SK-N-SH (cell line): ENCODE measurements around the gene FAM20A. TPM values are rescaled to one million over a fixed set of nuclear protein-coding genes. Genes with fewer than 3 reads are reported as not detected.
A peak's percentile ranks its signal among the peaks of the same experiment; 100 is the strongest.

Experiments
- CTCF ChIA-PET: fragments of 300-600, 350-600 bp; formaldehyde crosslinking; extraction: SDS; loops from one replicate; lab custom pipeline; 2021; lab: Yijun Ruan, JAX
- POLR2A ChIA-PET: fragments of 350-600 bp; sonication (Branson Sonifier 250); formaldehyde crosslinking; extraction: SDS; loops from one replicate; lab custom pipeline; 2020; ENCODE audit warnings: antibody characterized with exemption, inconsistent platforms; lab: Yijun Ruan, JAX
- DNase-seq: peaks from one replicate; pipeline ENCODE4 v3.0.0; 2012
- H2AFZ ChIP-seq: fragments of 200-600 bp; sonication (generic); 2 replicates; pipeline ENCODE4 v1.8.1; 2016; ENCODE audit warnings: antibody characterized with exemption, mild to moderate bottlenecking, low read depth
- H3F3A ChIP-seq: fragments of 200-600 bp; sonication (generic); replicated peaks from 2 replicates; pipeline ENCODE3; 2016; ENCODE audit warnings: antibody characterized with exemption, mild to moderate bottlenecking; ENCODE audit not compliant: insufficient read depth
- H3K27ac ChIP-seq, 2 experiments: fragments of 200-500 bp in 1 of 2; fragments of 200-600 bp in 1 of 2; sonication (Bioruptor generic) in 1 of 2; sonication (generic), shearing (Covaris generic) in 1 of 2; 2 replicates each; pipeline versions ENCODE4 v1.5.1 to v1.6.1; 2014 to 2016; ENCODE audit warnings: low read depth in 2 of 2, inconsistent platforms in 1 of 2, low read length in 1 of 2, mild to moderate bottlenecking in 1 of 2, mixed read lengths in 1 of 2
- H3K27me3 ChIP-seq: fragments of 200-600 bp; sonication (generic), shearing (Covaris generic); 2 replicates; pipeline ENCODE4 v1.6.1; 2016; ENCODE audit warnings: mixed run types; ENCODE audit not compliant: insufficient read depth
- H3K36me3 ChIP-seq, 2 experiments: fragments of 200-500 bp in 1 of 2; fragments of 200-600 bp in 1 of 2; sonication (Bioruptor generic) in 1 of 2; sonication (generic) in 1 of 2; replicated peaks in 1 of 2; 2 replicates each; pipeline versions ENCODE3 to v1.5.1; 2014 to 2016; ENCODE audit warnings: low read length in 1 of 2, mild to moderate bottlenecking in 1 of 2; ENCODE audit not compliant: insufficient read depth in 2 of 2, control insufficient read depth in 1 of 2
- H3K4me1 ChIP-seq, 2 experiments: fragments of 200-500 bp in 1 of 2; fragments of 200-600 bp in 1 of 2; sonication (Bioruptor generic) in 1 of 2; sonication (generic), shearing (Covaris generic) in 1 of 2; 2 replicates each; pipeline versions ENCODE4 v1.5.1 to v1.6.1; 2014 to 2016; ENCODE audit warnings: low read depth in 1 of 2, low read length in 1 of 2, mixed run types in 1 of 2; ENCODE audit not compliant: insufficient read depth in 2 of 2, control insufficient read depth in 1 of 2
- H3K4me2 ChIP-seq: fragments of 200-600 bp; sonication (generic), shearing (Covaris generic); 2 replicates; pipeline ENCODE4 v1.6.1; 2017; ENCODE audit warnings: mixed run types
- H3K4me3 ChIP-seq, 2 experiments: fragments of 200-500 bp in 1 of 2; fragments of 200-600 bp in 1 of 2; sonication (Bioruptor generic) in 1 of 2; sonication (generic), shearing (Covaris generic) in 1 of 2; 2 replicates each; pipeline versions ENCODE4 v1.5.1 to v1.8.1; 2014 to 2016; ENCODE audit warnings: low read depth in 2 of 2, inconsistent platforms in 1 of 2, low read length in 1 of 2, mild to moderate bottlenecking in 1 of 2, mixed read lengths in 1 of 2, moderate library complexity in 1 of 2
- H3K79me2 ChIP-seq: fragments of 200-600 bp; sonication (generic); 2 replicates; pipeline ENCODE4 v1.8.1; 2017; ENCODE audit warnings: mild to moderate bottlenecking; ENCODE audit not compliant: insufficient read depth
- H3K9ac ChIP-seq: fragments of 200-600 bp; sonication (generic); 2 replicates; pipeline ENCODE4 v1.6.1; 2017; ENCODE audit warnings: mixed run types
- H3K9me2 ChIP-seq: fragments of 200-600 bp; sonication (generic); 2 replicates; pipeline ENCODE4 v1.6.1; 2017; ENCODE audit warnings: mixed run types
- H3K9me3 ChIP-seq: fragments of 200-600 bp; sonication (generic); 2 replicates; pipeline ENCODE4 v1.6.1; 2017; ENCODE audit warnings: mixed run types, mild to moderate bottlenecking, moderate library complexity
- H4K20me1 ChIP-seq: fragments of 200-600 bp; sonication (generic); 2 replicates; pipeline ENCODE4 v1.6.1; 2017; ENCODE audit warnings: mild to moderate bottlenecking, mixed run types; ENCODE audit not compliant: insufficient read depth
- EP300 ChIP-seq, 2 experiments: IDR thresholded peaks; 2 replicates each; pipeline versions ENCODE4 v1.4.0 to v1.6.1; 2012; ENCODE audit warnings: borderline replicate concordance in 1 of 2, low read depth in 1 of 2, low read length in 1 of 2
- EZH2phosphoT487 ChIP-seq: fragments of 200-600 bp; sonication (generic); IDR thresholded peaks from 2 replicates; pipeline ENCODE4 v1.6.1; 2017; ENCODE audit warnings: low read depth, mixed run types, mild to moderate bottlenecking, antibody characterized with exemption, moderate library complexity, borderline replicate concordance
- FOSL2 ChIP-seq: IDR thresholded peaks from 2 replicates; pipeline ENCODE4 v1.4.0; 2012; ENCODE audit warnings: low read depth, mild to moderate bottlenecking, moderate library complexity, borderline replicate concordance
- GATA2 ChIP-seq: sonication (generic); formaldehyde crosslinking; IDR thresholded peaks from 2 replicates; pipeline ENCODE4 v1.5.0; 2020; ENCODE audit warnings: mild to moderate bottlenecking, missing genetic modification reagents
- NFIC ChIP-seq: IDR thresholded peaks from 2 replicates; pipeline ENCODE4 v1.4.0; 2012; ENCODE audit warnings: borderline replicate concordance
- RAD21 ChIP-seq: IDR thresholded peaks from 2 replicates; pipeline ENCODE4 v1.6.1; 2012; ENCODE audit warnings: mild to moderate bottlenecking, low read length
- RFX5 ChIP-seq: IDR thresholded peaks from 2 replicates; pipeline ENCODE4 v1.6.1; 2012; ENCODE audit warnings: mild to moderate bottlenecking, improper control_type of control experiment, low read length
- SMC3 ChIP-seq: IDR thresholded peaks from 2 replicates; pipeline ENCODE4 v1.6.1; 2012; ENCODE audit warnings: low read depth, low read length, improper control_type of control experiment
- YY1 ChIP-seq: IDR thresholded peaks from 2 replicates; pipeline ENCODE4 v1.4.0; 2012; ENCODE audit warnings: low read depth, mild to moderate bottlenecking
- WGBS: methylation state at CpG from one replicate; pipeline ENCODE4 v1.1.6; 2017; ENCODE audit warnings: low lambda C conversion rate; 5-methylcytosine and 5-hydroxymethylcytosine counted together
- polyA plus RNA-seq, 3 experiments: library from polyadenylated mRNA; depleted of rRNA; stranded (reverse); fragments of >200 nt; gene quantifications; 2 replicates each; pipeline ENCODE4 v1.2.3, GENCODE V29; 2012
- TF ChIP-seq, protein P1 (sequence below): IDR thresholded peaks from 2 replicates; pipeline ENCODE4 v1.4.0; 2012; ENCODE audit warnings: low read depth
- TF ChIP-seq, protein P2 (sequence below): IDR thresholded peaks from 2 replicates; pipeline ENCODE4; 2012
- TF ChIP-seq, protein P3 (sequence below): IDR thresholded peaks from 2 replicates; pipeline ENCODE4 v1.6.1; 2012; ENCODE audit warnings: mild to moderate bottlenecking, low read depth, low read length, moderate library complexity
- TF ChIP-seq, protein P4 (sequence below): fragments of 200-600 bp; sonication (generic); IDR thresholded peaks from 2 replicates; pipeline ENCODE4 v1.6.1; 2017; ENCODE audit warnings: antibody characterized with exemption, mild to moderate bottlenecking, moderate library complexity

FAM20A gene
- polyA plus RNA-seq, 1 of the 3 experiments (the other 2 are of a cell fraction): not detected

DNA sequence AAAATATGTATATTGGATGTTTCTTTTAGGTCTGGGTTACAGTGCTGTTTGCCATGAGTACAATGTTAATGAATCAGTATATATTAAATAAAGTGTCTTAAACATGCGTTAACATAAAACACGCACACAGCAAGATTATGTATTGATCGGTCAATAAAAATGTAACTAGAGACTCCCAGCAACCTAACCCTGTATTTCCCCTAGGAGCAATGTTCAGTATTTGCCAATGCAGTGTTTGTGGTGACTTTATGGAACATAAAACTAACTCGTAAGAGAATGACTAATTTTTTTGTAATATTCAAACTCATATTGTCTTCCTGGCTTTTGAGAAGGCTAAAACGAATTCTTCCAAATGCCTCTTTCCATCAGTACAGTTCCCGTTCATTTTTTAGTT, 66.5 kb downstream of the FAM20A start:
- no peak overlapping the region for H2AFZ ChIP-seq
- peaks cover 79 to 97% of the 10 kb centered on the region in 2 experiments for H3K36me3 ChIP-seq
- H3K4me2 ChIP-seq: no peak overlapping the region
- H3K9me3 ChIP-seq: no peaks in the 10 kb centered on the region
- H3K9me2 ChIP-seq: no peaks in the 10 kb centered on the region
- no peaks in the 10 kb centered on the region for H3K27me3 ChIP-seq
- H3K9ac ChIP-seq: no peak overlapping the region
- no peak for TF ChIP-seq RFX5
- no peak for TF ChIP-seq EP300 (IDR thresholded peaks at IDR 0.05; ENCODE audit: borderline replicate concordance in 1 of 2, low read depth in 1 of 2, low read length in 1 of 2)
- TF ChIP-seq, protein P1, sequence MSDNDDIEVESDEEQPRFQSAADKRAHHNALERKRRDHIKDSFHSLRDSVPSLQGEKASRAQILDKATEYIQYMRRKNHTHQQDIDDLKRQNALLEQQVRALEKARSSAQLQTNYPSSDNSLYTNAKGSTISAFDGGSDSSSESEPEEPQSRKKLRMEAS: no peak
- no peak for TF ChIP-seq YY1
- TF ChIP-seq, protein P2, sequence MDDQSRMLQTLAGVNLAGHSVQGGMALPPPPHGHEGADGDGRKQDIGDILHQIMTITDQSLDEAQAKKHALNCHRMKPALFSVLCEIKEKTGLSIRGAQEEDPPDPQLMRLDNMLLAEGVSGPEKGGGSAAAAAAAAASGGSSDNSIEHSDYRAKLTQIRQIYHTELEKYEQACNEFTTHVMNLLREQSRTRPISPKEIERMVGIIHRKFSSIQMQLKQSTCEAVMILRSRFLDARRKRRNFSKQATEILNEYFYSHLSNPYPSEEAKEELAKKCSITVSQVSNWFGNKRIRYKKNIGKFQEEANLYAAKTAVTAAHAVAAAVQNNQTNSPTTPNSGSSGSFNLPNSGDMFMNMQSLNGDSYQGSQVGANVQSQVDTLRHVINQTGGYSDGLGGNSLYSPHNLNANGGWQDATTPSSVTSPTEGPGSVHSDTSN: no peak
- TF ChIP-seq, protein P3, sequence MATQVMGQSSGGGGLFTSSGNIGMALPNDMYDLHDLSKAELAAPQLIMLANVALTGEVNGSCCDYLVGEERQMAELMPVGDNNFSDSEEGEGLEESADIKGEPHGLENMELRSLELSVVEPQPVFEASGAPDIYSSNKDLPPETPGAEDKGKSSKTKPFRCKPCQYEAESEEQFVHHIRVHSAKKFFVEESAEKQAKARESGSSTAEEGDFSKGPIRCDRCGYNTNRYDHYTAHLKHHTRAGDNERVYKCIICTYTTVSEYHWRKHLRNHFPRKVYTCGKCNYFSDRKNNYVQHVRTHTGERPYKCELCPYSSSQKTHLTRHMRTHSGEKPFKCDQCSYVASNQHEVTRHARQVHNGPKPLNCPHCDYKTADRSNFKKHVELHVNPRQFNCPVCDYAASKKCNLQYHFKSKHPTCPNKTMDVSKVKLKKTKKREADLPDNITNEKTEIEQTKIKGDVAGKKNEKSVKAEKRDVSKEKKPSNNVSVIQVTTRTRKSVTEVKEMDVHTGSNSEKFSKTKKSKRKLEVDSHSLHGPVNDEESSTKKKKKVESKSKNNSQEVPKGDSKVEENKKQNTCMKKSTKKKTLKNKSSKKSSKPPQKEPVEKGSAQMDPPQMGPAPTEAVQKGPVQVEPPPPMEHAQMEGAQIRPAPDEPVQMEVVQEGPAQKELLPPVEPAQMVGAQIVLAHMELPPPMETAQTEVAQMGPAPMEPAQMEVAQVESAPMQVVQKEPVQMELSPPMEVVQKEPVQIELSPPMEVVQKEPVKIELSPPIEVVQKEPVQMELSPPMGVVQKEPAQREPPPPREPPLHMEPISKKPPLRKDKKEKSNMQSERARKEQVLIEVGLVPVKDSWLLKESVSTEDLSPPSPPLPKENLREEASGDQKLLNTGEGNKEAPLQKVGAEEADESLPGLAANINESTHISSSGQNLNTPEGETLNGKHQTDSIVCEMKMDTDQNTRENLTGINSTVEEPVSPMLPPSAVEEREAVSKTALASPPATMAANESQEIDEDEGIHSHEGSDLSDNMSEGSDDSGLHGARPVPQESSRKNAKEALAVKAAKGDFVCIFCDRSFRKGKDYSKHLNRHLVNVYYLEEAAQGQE: no peak
- H3K79me2 ChIP-seq: peaks cover 7% of the 10 kb centered on the region; the same call in 1 of the 2 replicates
- H3F3A ChIP-seq: peaks cover 11% of the 10 kb centered on the region
- H3K4me1 ChIP-seq: no peaks in the 10 kb centered on the region
- no peak overlapping the region for H3K27ac ChIP-seq
- 96% methylated on average over 6 of the region's 6 CpGs for WGBS
- POLR2A ChIA-PET: no interaction called here
- H3K4me3 ChIP-seq: no peak overlapping the region
- no peak for DNase-seq
- no peaks in the 10 kb centered on the region for H4K20me1 ChIP-seq
- CTCF ChIA-PET: interaction anchor here (1.4 to 1.5 kb wide), 3 partner anchors 8 to 237 kb away, joined by 3 to 10 read pairs (median 4); no protein-coding TSS in a partner anchor

DNA sequence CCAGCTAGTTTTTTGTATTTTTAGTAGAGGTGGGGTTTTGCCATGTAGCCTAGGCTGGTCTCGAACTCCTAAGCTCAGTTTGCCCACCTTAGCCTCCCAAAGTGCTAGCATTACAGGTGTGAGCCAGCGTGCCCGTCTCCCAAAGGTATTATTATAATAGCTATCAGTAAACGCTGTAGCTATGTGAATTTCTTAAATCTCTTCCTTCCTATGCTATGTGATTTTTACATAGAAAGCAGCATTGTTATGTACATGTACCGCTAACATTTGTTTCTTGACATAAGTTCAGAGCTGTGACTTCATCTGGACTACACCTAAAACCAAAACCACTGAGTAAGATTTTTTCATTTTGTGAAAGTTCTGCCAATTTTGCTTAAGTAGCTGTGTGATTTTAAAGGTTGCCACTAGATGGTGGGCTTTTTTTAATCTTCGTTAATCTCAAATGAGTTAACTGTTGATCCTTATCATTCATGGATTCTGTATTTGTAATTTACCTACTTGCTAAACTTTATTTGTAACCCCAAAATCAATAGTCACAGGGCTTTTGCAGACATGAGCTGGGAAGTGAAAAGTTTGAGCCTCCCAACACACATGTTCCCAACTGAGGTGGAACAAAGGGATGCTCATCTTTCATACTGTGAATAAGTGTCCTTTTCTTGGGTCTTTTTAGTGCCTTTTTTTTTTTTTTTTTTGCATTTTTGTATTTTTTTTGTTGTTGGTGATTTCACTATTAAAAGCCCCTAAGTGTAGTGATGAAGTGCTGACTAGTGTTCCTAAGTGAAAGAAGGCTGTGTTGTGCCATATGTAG, 67.1 kb downstream of the FAM20A start:
- H3F3A ChIP-seq: peaks cover 11% of the 10 kb centered on the region
- no peaks in the 10 kb centered on the region for H4K20me1 ChIP-seq
- no peak overlapping the region for H3K9ac ChIP-seq
- TF ChIP-seq SMC3 (0 out of 2 replicates have a peak, but pooled peaks have one; percentile 20), GATA2 (CRISPR knock-in tag) (peak; percentile 35; the same call in 1 of the 2 replicates), EZH2phosphoT487 (no peak), NFIC (no peak), FOSL2 (no peak), RAD21 (peak; percentile 37; the same call in 1 of the 2 replicates)
- TF ChIP-seq, protein P4, sequence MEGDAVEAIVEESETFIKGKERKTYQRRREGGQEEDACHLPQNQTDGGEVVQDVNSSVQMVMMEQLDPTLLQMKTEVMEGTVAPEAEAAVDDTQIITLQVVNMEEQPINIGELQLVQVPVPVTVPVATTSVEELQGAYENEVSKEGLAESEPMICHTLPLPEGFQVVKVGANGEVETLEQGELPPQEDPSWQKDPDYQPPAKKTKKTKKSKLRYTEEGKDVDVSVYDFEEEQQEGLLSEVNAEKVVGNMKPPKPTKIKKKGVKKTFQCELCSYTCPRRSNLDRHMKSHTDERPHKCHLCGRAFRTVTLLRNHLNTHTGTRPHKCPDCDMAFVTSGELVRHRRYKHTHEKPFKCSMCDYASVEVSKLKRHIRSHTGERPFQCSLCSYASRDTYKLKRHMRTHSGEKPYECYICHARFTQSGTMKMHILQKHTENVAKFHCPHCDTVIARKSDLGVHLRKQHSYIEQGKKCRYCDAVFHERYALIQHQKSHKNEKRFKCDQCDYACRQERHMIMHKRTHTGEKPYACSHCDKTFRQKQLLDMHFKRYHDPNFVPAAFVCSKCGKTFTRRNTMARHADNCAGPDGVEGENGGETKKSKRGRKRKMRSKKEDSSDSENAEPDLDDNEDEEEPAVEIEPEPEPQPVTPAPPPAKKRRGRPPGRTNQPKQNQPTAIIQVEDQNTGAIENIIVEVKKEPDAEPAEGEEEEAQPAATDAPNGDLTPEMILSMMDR: peak; percentile 62
- H3K4me1 ChIP-seq: no peaks in the 10 kb centered on the region
- WGBS: 92% methylated on average over 6 of the region's 6 CpGs
- H3K4me2 ChIP-seq: no peak overlapping the region
- no peak overlapping the region for H3K27ac ChIP-seq
- H3K9me3 ChIP-seq: no peaks in the 10 kb centered on the region
- no peak for DNase-seq
- no peaks in the 10 kb centered on the region for H3K27me3 ChIP-seq
- H3K4me3 ChIP-seq: no peak overlapping the region
- no peaks in the 10 kb centered on the region for H3K9me2 ChIP-seq
- H2AFZ ChIP-seq: no peak overlapping the region
- CTCF ChIA-PET: interaction anchor here (0.7 to 2.0 kb wide), 9 partner anchors 8 to 238 kb away, joined by 3 to 10 read pairs (median 4); no protein-coding TSS in a partner anchor
- peaks cover 7% of the 10 kb centered on the region; the same call in 1 of the 2 replicates for H3K79me2 ChIP-seq
- POLR2A ChIA-PET: no interaction called here
- peaks cover 85 to 97% of the 10 kb centered on the region in 2 experiments for H3K36me3 ChIP-seq
